ENCODE measurements around the gene THRB.

DNA sequence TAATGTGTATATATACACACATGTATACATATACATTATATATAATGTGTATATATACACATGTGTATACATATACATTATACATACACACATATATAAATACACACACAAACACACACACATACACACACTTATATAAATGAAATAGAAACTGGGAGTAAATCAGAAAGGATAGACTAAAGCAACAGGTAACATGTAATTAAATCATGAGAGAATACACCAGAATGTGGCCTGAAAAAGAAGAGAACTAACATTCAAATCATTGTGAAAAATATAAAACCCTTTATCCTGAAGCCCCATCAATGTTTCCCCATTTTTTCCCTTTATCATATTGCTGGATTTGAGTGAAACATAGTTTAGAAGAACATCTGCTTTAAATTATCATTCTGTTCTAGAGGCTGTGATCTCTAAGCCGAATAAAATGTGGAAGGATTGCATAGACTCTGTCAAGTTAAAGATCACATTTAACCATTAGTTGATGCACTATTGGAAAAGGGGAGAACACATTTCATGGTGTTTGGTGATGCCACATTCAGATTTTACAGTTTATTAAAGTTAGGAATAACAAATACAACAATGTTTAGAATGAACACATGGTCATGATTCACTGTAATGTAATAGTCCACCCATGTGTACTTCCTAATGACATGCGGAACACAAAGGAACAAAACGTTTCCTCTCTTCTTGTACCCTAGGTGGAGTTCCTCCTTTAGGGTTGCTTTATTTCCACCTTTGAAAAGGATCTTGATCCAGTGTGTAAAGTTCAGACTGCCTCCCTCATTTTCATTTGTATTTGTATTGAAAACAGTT, 12.5 kb upstream of the THRB start:
- TF ChIP-seq, protein P1, sequence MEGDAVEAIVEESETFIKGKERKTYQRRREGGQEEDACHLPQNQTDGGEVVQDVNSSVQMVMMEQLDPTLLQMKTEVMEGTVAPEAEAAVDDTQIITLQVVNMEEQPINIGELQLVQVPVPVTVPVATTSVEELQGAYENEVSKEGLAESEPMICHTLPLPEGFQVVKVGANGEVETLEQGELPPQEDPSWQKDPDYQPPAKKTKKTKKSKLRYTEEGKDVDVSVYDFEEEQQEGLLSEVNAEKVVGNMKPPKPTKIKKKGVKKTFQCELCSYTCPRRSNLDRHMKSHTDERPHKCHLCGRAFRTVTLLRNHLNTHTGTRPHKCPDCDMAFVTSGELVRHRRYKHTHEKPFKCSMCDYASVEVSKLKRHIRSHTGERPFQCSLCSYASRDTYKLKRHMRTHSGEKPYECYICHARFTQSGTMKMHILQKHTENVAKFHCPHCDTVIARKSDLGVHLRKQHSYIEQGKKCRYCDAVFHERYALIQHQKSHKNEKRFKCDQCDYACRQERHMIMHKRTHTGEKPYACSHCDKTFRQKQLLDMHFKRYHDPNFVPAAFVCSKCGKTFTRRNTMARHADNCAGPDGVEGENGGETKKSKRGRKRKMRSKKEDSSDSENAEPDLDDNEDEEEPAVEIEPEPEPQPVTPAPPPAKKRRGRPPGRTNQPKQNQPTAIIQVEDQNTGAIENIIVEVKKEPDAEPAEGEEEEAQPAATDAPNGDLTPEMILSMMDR (IDR thresholded peaks at IDR 0.05; ENCODE audit: extremely low read depth in 1 of 2, insufficient read depth in 1 of 2, low read depth in 1 of 2, low read length in 2 of 2) = no peak
- TF ChIP-seq POLR2A (IDR thresholded peaks at IDR 0.05; ENCODE audit: low read depth, low read length) (no peak), EZH2 (IDR thresholded peaks at IDR 0.05; ENCODE audit: borderline replicate concordance, low read depth, low read length, severe bottlenecking) (no peak), JUN (IDR thresholded peaks at IDR 0.05; ENCODE audit: borderline replicate concordance, insufficient read depth, insufficient read length, low read depth) (no peak), POLR2AphosphoS5 (IDR thresholded peaks at IDR 0.05; ENCODE audit: insufficient read depth, low read depth, low read length) (no peak), FOS (IDR thresholded peaks at IDR 0.05; ENCODE audit: borderline replicate concordance, insufficient read depth, low read length) (no peak)
- TF ChIP-seq, protein P2, sequence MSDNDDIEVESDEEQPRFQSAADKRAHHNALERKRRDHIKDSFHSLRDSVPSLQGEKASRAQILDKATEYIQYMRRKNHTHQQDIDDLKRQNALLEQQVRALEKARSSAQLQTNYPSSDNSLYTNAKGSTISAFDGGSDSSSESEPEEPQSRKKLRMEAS (IDR thresholded peaks at IDR 0.05; ENCODE audit: insufficient read depth, insufficient read length) = no peak

All from endothelial cell of umbilical vein (primary cell).